HG03039 (cell line): ENCODE data around the gene BABAM2.

ENCODE experiments used
- ATAC-seq: cut with Tn5 transposase; IDR thresholded peaks from one replicate; pipeline ENCODE4 v1.9.1; 2021; ENCODE audit warnings: mild to moderate bottlenecking, moderate library complexity; ENCODE audit not compliant: unreplicated experiment

BABAM2 gene

GRCh38 chr2:28296904-28297303 is 406.4 kb downstream of the BABAM2 start:
- no peak for ATAC-seq

GRCh38 chr2:28297531-28297930 is 407.0 kb downstream of the BABAM2 start:
- ATAC-seq = no peak

GRCh38 chr2:28298406-28298805 is 407.9 kb downstream of the BABAM2 start:
- ATAC-seq = no peak

- no peak for ATAC-seq
These were observed 410.2 kb downstream of the BABAM2 start for GRCh38 chr2:28300485-28301341.

GRCh38 chr2:28305202-28305601 is 414.7 kb downstream of the BABAM2 start:
- no peak for ATAC-seq

- ATAC-seq = no peak
These were observed 419.6 kb downstream of the BABAM2 start for GRCh38 chr2:28310107-28310506.

GRCh38 chr2:28311660-28312249 is 421.2 kb downstream of the BABAM2 start:
- ATAC-seq = no peak

- no peak for ATAC-seq
These were observed 422.0 kb downstream of the BABAM2 start for GRCh38 chr2:28312307-28313219.

- ATAC-seq = no peak
These were observed 422.8 kb downstream of the BABAM2 start for GRCh38 chr2:28313220-28313784.

GRCh38 chr2:28314968-28315367 is 424.4 kb downstream of the BABAM2 start:
- ATAC-seq = no peak

- ATAC-seq = no peak
These were observed 426.2 kb downstream of the BABAM2 start for GRCh38 chr2:28316546-28317335.

GRCh38 chr2:28317390-28317789 is 426.9 kb downstream of the BABAM2 start:
- ATAC-seq = no peak

- no peak for ATAC-seq
These were observed 427.5 kb downstream of the BABAM2 start for GRCh38 chr2:28318023-28318422.

GRCh38 chr2:28318462-28319117 is 428.1 kb downstream of the BABAM2 start:
- no peak for ATAC-seq

- ATAC-seq = no peak
These were observed 428.8 kb downstream of the BABAM2 start for GRCh38 chr2:28319118-28320008.

- no peak for ATAC-seq
These were observed 429.5 kb downstream of the BABAM2 start for GRCh38 chr2:28320009-28320365.

GRCh38 chr2:28320371-28320770 is 429.8 kb downstream of the BABAM2 start:
- ATAC-seq = no peak

GRCh38 chr2:28321426-28321825 is 430.9 kb downstream of the BABAM2 start:
- no peak for ATAC-seq

GRCh38 chr2:28322051-28322450 is 431.5 kb downstream of the BABAM2 start:
- no peak for ATAC-seq
